ENCODE results near the gene ZNF747.

DNA sequence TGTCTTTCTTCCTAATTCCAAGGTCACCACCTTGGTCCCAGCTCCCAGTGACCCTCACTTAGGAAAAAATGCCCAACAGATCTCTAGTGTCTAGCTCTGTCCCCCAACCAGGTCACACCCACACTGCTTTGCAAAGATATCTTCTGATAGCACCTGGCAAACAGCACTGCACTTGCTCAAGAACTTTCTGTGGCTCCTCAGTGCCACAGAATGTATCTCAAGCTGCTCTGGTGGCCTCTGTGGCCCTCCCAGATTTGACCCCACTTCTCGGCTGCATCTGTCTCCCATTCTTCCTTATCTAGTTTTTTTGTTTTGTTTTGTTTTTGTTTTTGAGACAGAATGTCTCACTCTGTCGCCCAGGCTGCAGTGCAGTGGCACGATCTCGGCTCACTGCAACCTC, 31.9 kb upstream of the ZNF747 start:
- TF ChIP-seq, protein P1, sequence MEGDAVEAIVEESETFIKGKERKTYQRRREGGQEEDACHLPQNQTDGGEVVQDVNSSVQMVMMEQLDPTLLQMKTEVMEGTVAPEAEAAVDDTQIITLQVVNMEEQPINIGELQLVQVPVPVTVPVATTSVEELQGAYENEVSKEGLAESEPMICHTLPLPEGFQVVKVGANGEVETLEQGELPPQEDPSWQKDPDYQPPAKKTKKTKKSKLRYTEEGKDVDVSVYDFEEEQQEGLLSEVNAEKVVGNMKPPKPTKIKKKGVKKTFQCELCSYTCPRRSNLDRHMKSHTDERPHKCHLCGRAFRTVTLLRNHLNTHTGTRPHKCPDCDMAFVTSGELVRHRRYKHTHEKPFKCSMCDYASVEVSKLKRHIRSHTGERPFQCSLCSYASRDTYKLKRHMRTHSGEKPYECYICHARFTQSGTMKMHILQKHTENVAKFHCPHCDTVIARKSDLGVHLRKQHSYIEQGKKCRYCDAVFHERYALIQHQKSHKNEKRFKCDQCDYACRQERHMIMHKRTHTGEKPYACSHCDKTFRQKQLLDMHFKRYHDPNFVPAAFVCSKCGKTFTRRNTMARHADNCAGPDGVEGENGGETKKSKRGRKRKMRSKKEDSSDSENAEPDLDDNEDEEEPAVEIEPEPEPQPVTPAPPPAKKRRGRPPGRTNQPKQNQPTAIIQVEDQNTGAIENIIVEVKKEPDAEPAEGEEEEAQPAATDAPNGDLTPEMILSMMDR (IDR thresholded peaks at IDR 0.05), result no peak
- TF ChIP-seq POLR2A (IDR thresholded peaks at IDR 0.05) (no peak), EP300 (IDR thresholded peaks at IDR 0.05) (no peak)
